Sigmoid colon (tissue), 7 donors: ENCODE results near the gene APOLD1. TPM values are rescaled to one million over a fixed set of nuclear protein-coding genes. Genes with fewer than 3 reads are reported as not detected.

Experiments used
- DNase-seq: peaks from one replicate; pipeline ENCODE4 v3.0.0-alpha.2; 2019
- H3K27ac ChIP-seq, 4 donors: fragments of 200-600 bp; sonication (generic); one replicate each; pipeline ENCODE4 v1.5.1; 2016 to 2019; ENCODE audit warnings: mild to moderate bottlenecking in 1 of 4
- H3K27me3 ChIP-seq, 3 donors: fragments of 200-600 bp; sonication (generic); one replicate each; pipeline ENCODE4 v1.5.1; 2019; ENCODE audit warnings: mild to moderate bottlenecking in 1 of 3
- H3K36me3 ChIP-seq, 4 donors: fragments of 200-600 bp; sonication (generic); one replicate each; pipeline ENCODE4 v1.5.1; 2016 to 2019
- H3K4me1 ChIP-seq, 4 donors: fragments of 200-600 bp; sonication (generic); one replicate each; pipeline ENCODE4 v1.5.1; 2017 to 2019
- H3K4me3 ChIP-seq, 4 donors: fragments of 200-600 bp; sonication (generic); one replicate each; pipeline ENCODE4 v1.5.1; 2017 to 2019; ENCODE audit warnings: mild to moderate bottlenecking in 2 of 4, moderate library complexity in 1 of 4
- H3K9me3 ChIP-seq, 4 donors: fragments of 200-600 bp in 3 of 4; sonication (generic) in 3 of 4; one replicate each; pipeline versions ENCODE4 v1.5.1 to v1.6.1; 2013 to 2019
- EP300 ChIP-seq, 4 donors: sonication (generic); formaldehyde crosslinking; IDR thresholded peaks; one replicate each; pipeline ENCODE4 v1.6.1; 2017; ENCODE audit warnings: antibody characterized with exemption in 4 of 4
- POLR2A ChIP-seq, 2 donors: fragments of 450-650 bp; IDR thresholded peaks; one replicate each; pipeline ENCODE4 v1.6.1; 2016; ENCODE audit warnings: antibody characterized with exemption in 2 of 2, mild to moderate bottlenecking in 2 of 2, moderate library complexity in 2 of 2
- POLR2AphosphoS5 ChIP-seq, 4 donors: sonication (generic); formaldehyde crosslinking; IDR thresholded peaks; one replicate each; pipeline ENCODE4 v1.6.1; 2017; ENCODE audit warnings: antibody characterized with exemption in 4 of 4
- WGBS, 2 donors: extraction: QIAGEN DNeasy Blood & Tissue Kit; methylation state at CpG; one replicate each; pipeline ENCODE4 v1.1.7; 2013; 5-methylcytosine and 5-hydroxymethylcytosine counted together
- intact Hi-C: fragments of 100-400 bp; cut with DNase I; formaldehyde crosslinking; loops from one replicate; pipeline ENCODE4 v1.15.1; 2023
- polyA plus RNA-seq, 3 donors: library from polyadenylated mRNA; stranded (reverse); fragments of 200-250 nt; gene quantifications; one replicate each; pipeline ENCODE4 v1.2.3, GENCODE V29; 2013
- total RNA-seq, 4 donors: library from RNA; depleted of rRNA; stranded (reverse); fragments of >200 nt; gene quantifications; one replicate each; pipeline ENCODE4 v1.1.0, GENCODE V29; 2016
- TF ChIP-seq, protein P1 (sequence below), 4 experiments: fragments of 450-650 bp in 3 of 4; fragments of 200-600 bp in 1 of 4; IDR thresholded peaks; one replicate each; pipeline ENCODE4 v1.5.1; 2016 to 2019; ENCODE audit warnings: antibody characterized with exemption in 4 of 4, mild to moderate bottlenecking in 3 of 4, moderate library complexity in 2 of 4
- donor health status: healthy with polysubstance abuse.
- donor health status: Bipolar disorder and iron deficiency.
- donor health status: healthy.

Gene APOLD1
- total and polyA plus RNA-seq, 7 donors, result 0.46 to 24.8 (median 13.9) TPM

DNA sequence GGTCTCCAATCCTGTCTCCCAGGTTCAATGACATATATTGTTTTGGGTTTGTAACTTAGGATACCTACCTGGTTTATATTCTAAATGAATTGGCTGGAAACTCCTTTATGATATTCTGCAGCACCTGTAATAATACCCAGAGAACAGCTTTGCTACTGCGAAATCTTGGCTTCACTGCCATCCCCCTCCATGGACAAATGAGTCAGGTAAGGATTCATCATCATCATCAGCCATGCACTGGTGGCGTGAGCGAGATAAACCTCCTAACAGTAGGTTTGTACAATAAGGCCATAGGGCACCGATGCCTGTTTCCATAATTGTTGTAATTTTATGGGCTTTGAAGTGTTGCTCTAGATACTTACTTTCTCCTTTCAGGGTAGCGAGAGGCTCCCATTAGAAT lies 38.4 kb downstream of the APOLD1 start:
- H3K27me3 ChIP-seq, result no peaks in the 10 kb centered on the region
- H3K36me3 ChIP-seq, result peaks cover 26 to 79% (median 68%) of the 10 kb centered on the region in 4 donors
- no peaks in the 10 kb centered on the region for H3K9me3 ChIP-seq
- H3K4me3 ChIP-seq, result no peak overlapping the region
- no peak overlapping the region for H3K27ac ChIP-seq
- 97 to 99% methylated on average over 5 of the region's 5 CpGs for WGBS, 2 donors
- TF ChIP-seq, protein P1, sequence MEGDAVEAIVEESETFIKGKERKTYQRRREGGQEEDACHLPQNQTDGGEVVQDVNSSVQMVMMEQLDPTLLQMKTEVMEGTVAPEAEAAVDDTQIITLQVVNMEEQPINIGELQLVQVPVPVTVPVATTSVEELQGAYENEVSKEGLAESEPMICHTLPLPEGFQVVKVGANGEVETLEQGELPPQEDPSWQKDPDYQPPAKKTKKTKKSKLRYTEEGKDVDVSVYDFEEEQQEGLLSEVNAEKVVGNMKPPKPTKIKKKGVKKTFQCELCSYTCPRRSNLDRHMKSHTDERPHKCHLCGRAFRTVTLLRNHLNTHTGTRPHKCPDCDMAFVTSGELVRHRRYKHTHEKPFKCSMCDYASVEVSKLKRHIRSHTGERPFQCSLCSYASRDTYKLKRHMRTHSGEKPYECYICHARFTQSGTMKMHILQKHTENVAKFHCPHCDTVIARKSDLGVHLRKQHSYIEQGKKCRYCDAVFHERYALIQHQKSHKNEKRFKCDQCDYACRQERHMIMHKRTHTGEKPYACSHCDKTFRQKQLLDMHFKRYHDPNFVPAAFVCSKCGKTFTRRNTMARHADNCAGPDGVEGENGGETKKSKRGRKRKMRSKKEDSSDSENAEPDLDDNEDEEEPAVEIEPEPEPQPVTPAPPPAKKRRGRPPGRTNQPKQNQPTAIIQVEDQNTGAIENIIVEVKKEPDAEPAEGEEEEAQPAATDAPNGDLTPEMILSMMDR (IDR thresholded peaks at IDR 0.05), result no peak
- TF ChIP-seq POLR2AphosphoS5 (IDR thresholded peaks at IDR 0.05), result no peak
- no peak for TF ChIP-seq POLR2A (IDR thresholded peaks at IDR 0.05)
- no peak for TF ChIP-seq EP300 (IDR thresholded peaks at IDR 0.05)
- peaks cover 0 to 24% (median 17%) of the 10 kb centered on the region in 4 donors for H3K4me1 ChIP-seq
- intact Hi-C loops, result no loop called here
- no peak for DNase-seq

DNA sequence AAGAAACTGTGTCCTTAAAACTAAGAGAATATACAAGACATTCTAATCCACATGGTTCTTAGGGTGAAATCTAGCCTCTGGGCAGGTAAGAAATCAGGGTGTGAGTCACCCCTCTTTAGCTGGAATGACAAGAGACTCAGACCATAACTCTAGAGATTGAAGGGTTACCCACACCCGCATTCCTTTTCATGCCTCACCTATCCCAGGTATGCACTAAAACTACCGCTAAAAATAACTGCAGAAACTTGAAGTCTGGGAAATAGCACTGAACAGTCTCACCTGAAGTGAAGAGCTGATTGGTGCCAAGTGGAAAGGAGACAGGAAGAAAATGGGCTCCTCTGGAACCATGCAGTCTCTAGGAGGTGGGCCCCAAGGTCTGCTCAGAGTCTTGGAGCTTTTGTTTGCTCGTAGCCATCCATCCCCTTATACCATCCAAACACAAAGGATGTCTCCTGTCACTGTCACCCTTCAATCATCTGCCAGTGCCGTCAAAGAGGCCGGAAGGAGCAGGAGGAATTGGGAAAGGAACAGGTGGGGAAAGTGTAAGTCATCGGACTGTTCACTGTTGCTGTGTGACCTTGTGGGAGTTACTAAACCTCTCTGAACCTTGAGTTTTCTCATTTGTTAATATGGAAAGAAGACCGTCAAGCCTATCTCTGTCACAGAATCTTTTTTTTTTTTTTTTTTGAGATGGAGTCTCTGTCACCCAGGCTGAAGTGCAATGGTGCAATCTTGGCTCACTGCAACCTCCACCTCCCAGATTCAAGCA lies 50.1 kb downstream of the APOLD1 start:
- H3K4me3 ChIP-seq, result no peak overlapping the region
- WGBS, 2 donors, result 78 to 83% methylated on average over 7 of the region's 7 CpGs
- H3K4me1 ChIP-seq, result peaks cover 0 to 4% (median 0%) of the 10 kb centered on the region in 4 donors
- no peak for TF ChIP-seq POLR2A (IDR thresholded peaks at IDR 0.05)
- TF ChIP-seq EP300 (IDR thresholded peaks at IDR 0.05), result no peak
- no peak for TF ChIP-seq POLR2AphosphoS5 (IDR thresholded peaks at IDR 0.05)
- TF ChIP-seq, protein P1 (IDR thresholded peaks at IDR 0.05), result no peak
- no peaks in the 10 kb centered on the region for H3K27me3 ChIP-seq
- peaks cover 0 to 36% (median 14%) of the 10 kb centered on the region in 4 donors for H3K36me3 ChIP-seq
- intact Hi-C loops, result no loop called here
- DNase-seq, result no peak
- no peak overlapping the region for H3K27ac ChIP-seq
- no peaks in the 10 kb centered on the region for H3K9me3 ChIP-seq

DNA sequence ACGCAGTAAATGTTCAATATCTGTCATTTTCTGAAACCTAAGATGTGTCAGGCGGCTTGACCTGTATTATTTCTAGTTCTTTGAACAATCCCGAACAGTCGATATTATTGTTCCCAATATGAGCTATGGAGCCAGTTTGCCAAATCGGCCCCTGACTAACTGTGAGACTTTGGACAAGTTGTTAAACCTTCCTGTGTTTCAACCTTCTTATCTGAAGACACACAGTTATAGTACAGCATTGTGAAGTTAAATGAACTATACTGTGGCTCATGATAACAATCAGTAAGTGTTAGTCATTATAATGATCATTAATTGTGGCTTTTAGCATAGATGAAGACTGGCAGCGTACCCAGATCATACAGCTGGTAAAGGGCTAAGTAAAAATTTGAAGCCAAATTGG lies 51.1 kb downstream of the APOLD1 start:
- Histone ChIP-seq H3K27me3 (no peaks in the 10 kb centered on the region), H3K27ac (no peak overlapping the region), H3K9me3 (no peaks in the 10 kb centered on the region), H3K4me3 (no peak overlapping the region), H3K36me3 (peaks cover 0 to 27% (median 14%) of the 10 kb centered on the region in 4 donors), H3K4me1 (peaks cover 0 to 4% (median 0%) of the 10 kb centered on the region in 4 donors)
- DNase-seq, result no peak
- TF ChIP-seq, protein P1 (IDR thresholded peaks at IDR 0.05), result no peak
- TF ChIP-seq POLR2A (IDR thresholded peaks at IDR 0.05), result no peak
- TF ChIP-seq POLR2AphosphoS5 (IDR thresholded peaks at IDR 0.05), result no peak
- TF ChIP-seq EP300 (IDR thresholded peaks at IDR 0.05), result no peak
- intact Hi-C loops, result no loop called here
- WGBS, 2 donors, result 56 to 79% methylated on average over 6 of the region's 6 CpGs

DNA sequence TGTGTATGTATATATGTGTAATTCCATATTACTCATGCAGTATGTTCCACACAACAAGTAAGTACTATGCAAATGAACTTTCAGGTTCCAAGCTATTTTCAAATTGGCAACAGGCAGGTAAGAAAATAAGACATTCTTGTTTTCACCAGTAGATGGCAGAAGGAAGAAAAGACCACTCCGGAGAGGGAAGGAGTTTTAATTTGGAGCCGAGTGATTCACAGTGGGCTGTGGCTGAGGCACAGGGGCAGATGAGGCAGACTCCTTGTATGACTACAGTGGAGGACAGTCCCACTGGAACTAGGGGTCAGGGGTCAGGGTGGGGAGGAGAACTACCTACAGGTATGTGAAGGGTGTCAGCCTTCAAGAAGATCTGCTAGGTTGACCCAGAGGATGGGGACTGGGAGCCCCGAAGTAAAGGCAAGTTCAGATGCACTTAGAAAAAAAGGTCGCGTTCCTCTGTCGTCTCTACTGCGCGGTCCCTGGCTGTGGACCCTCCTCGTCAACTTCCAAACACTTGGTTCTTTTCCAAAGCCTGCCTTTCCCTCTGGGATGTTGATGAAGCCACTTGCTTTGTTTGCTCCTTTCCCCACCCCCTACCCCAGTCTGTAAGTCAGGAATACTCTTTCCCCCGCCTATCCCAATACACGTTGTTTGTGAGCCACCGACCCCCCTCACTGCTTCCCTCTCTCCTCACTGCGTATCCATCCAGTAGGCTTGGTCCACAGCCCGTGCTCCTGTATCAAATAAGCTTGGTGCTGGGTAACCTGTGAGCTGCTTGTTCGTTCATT lies 51.8 kb downstream of the APOLD1 start:
- DNase-seq, result no peak
- Histone ChIP-seq H3K27me3 (no peaks in the 10 kb centered on the region), H3K4me3 (no peak overlapping the region), H3K9me3 (no peaks in the 10 kb centered on the region), H3K27ac (no peak overlapping the region), H3K36me3 (peaks cover 0 to 21% (median 14%) of the 10 kb centered on the region in 4 donors), H3K4me1 (peaks cover 0 to 4% (median 0%) of the 10 kb centered on the region in 4 donors)
- intact Hi-C loops, result no loop called here
- WGBS, 2 donors, result 43 to 56% methylated on average over 15 of the region's 15 CpGs
- TF ChIP-seq, protein P1 (IDR thresholded peaks at IDR 0.05), result peak in 3 of 4 experiments; percentile 28 to 43 (median 38)
- no peak for TF ChIP-seq POLR2AphosphoS5 (IDR thresholded peaks at IDR 0.05)
